Measurements from ENCODE around the gene TMEM258.

Gene TMEM258

GRCh38 chr11:61793829-61794204, 1.4 kb upstream of the TMEM258 start:
- H3K27ac ChIP-seq, result peak overlapping the region; percentile 91
- TF ChIP-seq ZFX (IDR thresholded peaks at IDR 0.05; ENCODE audit: borderline replicate concordance) (no peak), CTCF (IDR thresholded peaks at IDR 0.05) (no peak)

DNA sequence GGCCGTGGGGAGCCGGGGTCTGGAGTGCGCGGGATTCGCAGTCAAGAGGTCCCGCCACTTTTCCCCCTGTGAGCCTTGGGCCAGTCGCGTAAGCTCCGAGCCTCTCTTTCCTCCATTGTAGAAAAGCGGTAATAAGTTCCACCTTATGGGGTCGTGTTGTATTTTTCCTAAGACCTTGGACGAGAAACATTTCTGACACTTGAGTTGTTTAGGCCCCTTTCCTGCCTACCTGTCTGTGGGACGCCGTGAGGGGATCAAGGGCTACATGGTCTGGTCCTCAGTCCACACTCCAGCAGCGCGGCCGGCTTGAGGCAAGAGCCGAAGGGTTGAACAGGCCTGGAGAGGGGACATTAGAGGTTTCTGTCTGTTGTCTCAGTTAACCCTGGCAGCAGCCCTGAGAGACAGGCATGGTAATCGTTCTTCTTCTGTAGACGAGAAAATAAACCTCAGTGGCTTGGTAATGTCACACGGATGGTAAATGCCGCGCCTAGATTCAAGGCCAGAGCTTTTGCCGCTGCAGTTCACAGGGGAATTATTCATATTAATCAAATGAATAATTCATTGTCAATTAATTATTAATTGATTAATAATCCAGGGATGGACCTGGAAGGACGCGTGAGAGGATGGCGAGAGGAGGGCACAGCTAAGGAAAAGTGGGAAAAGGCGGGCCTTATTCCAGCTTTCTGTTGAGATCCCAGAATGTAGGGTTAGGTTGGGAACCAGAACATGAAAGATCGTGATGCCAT, 857 bp upstream of the TMEM258 start:
- H3K27ac ChIP-seq, result peak overlapping the region; percentile 91
- TF ChIP-seq ZFX (IDR thresholded peaks at IDR 0.05; ENCODE audit: borderline replicate concordance) (no peak), CTCF (IDR thresholded peaks at IDR 0.05) (no peak)

- TF ChIP-seq ZFX (IDR thresholded peaks at IDR 0.05; ENCODE audit: borderline replicate concordance) (no peak), CTCF (IDR thresholded peaks at IDR 0.05) (peak; percentile 5; the same call in 1 of the 2 replicates)
- H3K27ac ChIP-seq, result peak overlapping the region; percentile 91
These were observed 576 bp downstream of the TMEM258 start for GRCh38 chr11:61791737-61792309.

DNA sequence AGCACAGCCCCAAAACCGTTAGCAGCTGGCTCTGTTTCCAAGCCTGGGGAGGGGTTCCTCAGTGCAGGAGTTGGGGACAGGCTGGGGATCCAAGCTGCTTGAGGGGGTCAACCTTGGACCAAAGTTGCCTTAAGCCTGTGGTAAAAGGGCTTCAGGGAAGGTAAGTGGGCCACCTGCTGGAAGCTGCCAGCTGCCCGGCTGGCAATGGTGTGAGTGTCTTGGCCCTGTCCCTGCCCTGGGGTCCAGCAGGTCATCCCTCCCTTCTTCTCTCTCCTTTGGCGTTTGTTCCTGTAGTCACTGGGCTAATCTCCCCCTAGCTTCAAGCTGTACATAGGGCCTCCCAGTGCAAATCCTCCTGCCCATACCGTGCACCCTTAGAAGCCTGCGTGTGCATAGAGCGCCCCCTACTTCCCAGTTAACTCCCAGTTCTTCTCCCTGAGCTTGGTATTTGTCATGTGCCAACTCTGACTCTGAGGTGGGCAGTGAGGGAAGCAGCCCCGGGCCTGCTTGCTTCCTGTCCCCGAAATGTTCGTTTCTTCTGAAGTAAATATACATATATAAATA, 4.4 kb downstream of the TMEM258 start:
- TF ChIP-seq ZFX (IDR thresholded peaks at IDR 0.05; ENCODE audit: borderline replicate concordance), result no peak
- peak; percentile 82 for TF ChIP-seq CTCF (IDR thresholded peaks at IDR 0.05)

DNA sequence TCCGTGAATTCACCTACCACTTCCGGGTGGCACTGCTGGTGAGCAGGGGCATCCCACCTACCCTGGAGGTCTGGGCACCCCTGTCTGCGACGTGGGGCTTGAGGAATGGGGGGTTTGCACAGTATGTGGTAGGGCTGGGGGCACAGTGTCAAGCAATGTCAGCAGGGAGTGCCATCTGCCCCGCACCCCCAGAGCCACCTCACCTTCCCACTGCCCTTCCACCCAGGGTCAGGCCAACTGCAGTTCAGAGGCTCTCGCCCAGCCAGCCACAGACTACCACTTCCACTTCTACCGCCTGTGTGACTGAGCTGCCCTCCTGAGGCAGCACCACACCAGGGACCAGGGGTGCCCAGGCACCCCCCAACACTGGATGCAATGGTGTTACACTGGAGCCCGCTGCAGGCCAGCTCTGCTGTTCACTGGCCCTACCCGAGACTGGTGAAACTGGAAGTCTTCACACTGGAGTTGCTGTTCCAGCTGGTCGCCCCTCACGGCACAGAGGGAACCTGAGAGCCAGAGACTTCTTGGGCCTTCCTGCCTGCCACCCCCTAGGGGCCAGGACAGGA, 6.5 kb downstream of the TMEM258 start:
- no peak overlapping the region for H3K27ac ChIP-seq
- no peak for TF ChIP-seq ZFX (IDR thresholded peaks at IDR 0.05; ENCODE audit: borderline replicate concordance)
- no peak for TF ChIP-seq CTCF (IDR thresholded peaks at IDR 0.05)

More for the DNA sequence above, 4.4 kb downstream of the TMEM258 start:
- no peak overlapping the region for H3K27ac ChIP-seq

- TF ChIP-seq CTCF (IDR thresholded peaks at IDR 0.05) (no peak), ZFX (IDR thresholded peaks at IDR 0.05; ENCODE audit: borderline replicate concordance) (no peak)
- no peak overlapping the region for H3K27ac ChIP-seq
These were observed 7.9 kb downstream of the TMEM258 start for GRCh38 chr11:61784506-61784805.
